BLaER1 (cell line): ENCODE data around the gene PLD1.

Source experiments
- H3K27ac ChIP-seq: shearing (Covaris generic); formaldehyde crosslinking; 2 replicates; pipeline ENCODE4 v1.8.1; 2022
- H3K27me3 ChIP-seq: shearing (Covaris generic); formaldehyde crosslinking; 2 replicates; pipeline ENCODE4 v1.8.1; 2022
- H3K36me3 ChIP-seq: shearing (Covaris generic); formaldehyde crosslinking; 2 replicates; pipeline ENCODE4 v1.8.1; 2022
- H3K4me1 ChIP-seq: shearing (Covaris generic); formaldehyde crosslinking; 2 replicates; pipeline ENCODE4 v1.8.1; 2022
- H3K4me2 ChIP-seq: shearing (Covaris generic); formaldehyde crosslinking; 2 replicates; pipeline ENCODE4 v1.8.1; 2022
- H3K4me3 ChIP-seq: shearing (Covaris generic); formaldehyde crosslinking; 2 replicates; pipeline ENCODE4 v1.8.1; 2022
- H3K9ac ChIP-seq: shearing (Covaris generic); formaldehyde crosslinking; 2 replicates; pipeline ENCODE4 v1.8.1; 2022
- H3K9me3 ChIP-seq: shearing (Covaris generic); formaldehyde crosslinking; 2 replicates; pipeline ENCODE4 v1.8.1; 2022
- H4K20me1 ChIP-seq: shearing (Covaris generic); formaldehyde crosslinking; 2 replicates; pipeline ENCODE4 v1.8.1; 2022
- Cebpa-rat ChIP-seq: shearing (Covaris generic); IDR thresholded peaks from 2 replicates; pipeline ENCODE4 v1.8.1; 2022

PLD1 gene

GRCh38 chr3:171768281-171768900 is 41.9 kb downstream of the PLD1 start:
- Histone ChIP-seq H4K20me1 (no peaks in the 10 kb centered on the region), H3K27me3 (no peaks in the 10 kb centered on the region), H3K9me3 (no peaks in the 10 kb centered on the region), H3K4me3 (no peak overlapping the region), H3K36me3 (no peaks in the 10 kb centered on the region), H3K9ac (no peak overlapping the region), H3K4me2 (no peak overlapping the region), H3K4me1 (peaks cover 11% of the 10 kb centered on the region), H3K27ac (no peak overlapping the region)
- TF ChIP-seq Cebpa-rat, result no peak

- H3K27me3 ChIP-seq, result no peaks in the 10 kb centered on the region
- H3K4me2 ChIP-seq, result no peak overlapping the region
These were observed 44.8 kb downstream of the PLD1 start for GRCh38 chr3:171765511-171765887.

GRCh38 chr3:171763392-171763791 is 46.9 kb downstream of the PLD1 start:
- no peaks in the 10 kb centered on the region for H3K4me1 ChIP-seq
- no peak for TF ChIP-seq Cebpa-rat
- no peak overlapping the region for H3K27ac ChIP-seq
- H3K36me3 ChIP-seq, result no peaks in the 10 kb centered on the region
- no peaks in the 10 kb centered on the region for H3K9me3 ChIP-seq
- no peaks in the 10 kb centered on the region for H3K27me3 ChIP-seq
- no peak overlapping the region for H3K9ac ChIP-seq
- H4K20me1 ChIP-seq, result no peaks in the 10 kb centered on the region
- no peak overlapping the region for H3K4me2 ChIP-seq
- no peak overlapping the region for H3K4me3 ChIP-seq

More at GRCh38 chr3:171765511-171765887, 44.8 kb downstream of the PLD1 start:
- no peaks in the 10 kb centered on the region for H3K36me3 ChIP-seq
- no peak overlapping the region for H3K9ac ChIP-seq
- no peak overlapping the region for H3K4me3 ChIP-seq
- no peak for TF ChIP-seq Cebpa-rat
- no peak overlapping the region for H3K27ac ChIP-seq
- no peaks in the 10 kb centered on the region for H3K9me3 ChIP-seq
- H3K4me1 ChIP-seq, result no peaks in the 10 kb centered on the region
- no peaks in the 10 kb centered on the region for H4K20me1 ChIP-seq

DNA sequence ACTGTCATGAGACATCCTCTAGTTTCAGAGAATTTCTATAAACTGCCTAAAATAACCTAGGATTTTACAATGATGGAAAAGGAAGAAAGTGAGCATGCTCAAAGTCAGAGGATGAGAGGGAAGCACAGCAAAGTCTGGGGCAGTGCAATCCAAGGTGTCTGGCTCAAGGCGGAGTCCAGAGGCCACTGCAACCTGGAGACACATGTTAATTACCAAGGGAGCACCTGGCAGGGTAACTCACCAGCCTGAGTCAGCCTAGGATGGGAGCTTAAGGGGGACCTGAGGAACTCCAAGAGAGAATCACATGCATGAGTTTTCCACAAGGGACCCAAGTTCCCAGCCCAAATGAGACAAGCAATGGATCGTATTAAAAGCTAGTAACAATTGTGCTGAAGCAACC is 49.8 kb downstream of the PLD1 start:
- Histone ChIP-seq H3K9me3 (no peaks in the 10 kb centered on the region), H3K27me3 (no peaks in the 10 kb centered on the region), H3K4me3 (no peak overlapping the region), H3K9ac (no peak overlapping the region), H3K36me3 (no peaks in the 10 kb centered on the region), H4K20me1 (no peaks in the 10 kb centered on the region), H3K4me2 (no peak overlapping the region), H3K27ac (no peak overlapping the region), H3K4me1 (no peaks in the 10 kb centered on the region)
- TF ChIP-seq Cebpa-rat, result no peak

- no peaks in the 10 kb centered on the region for H3K36me3 ChIP-seq
- H3K27ac ChIP-seq, result no peak overlapping the region
- H3K27me3 ChIP-seq, result no peaks in the 10 kb centered on the region
- H4K20me1 ChIP-seq, result no peaks in the 10 kb centered on the region
- H3K4me1 ChIP-seq, result no peaks in the 10 kb centered on the region
- H3K9me3 ChIP-seq, result no peaks in the 10 kb centered on the region
- H3K4me2 ChIP-seq, result no peak overlapping the region
- H3K9ac ChIP-seq, result no peak overlapping the region
- H3K4me3 ChIP-seq, result no peak overlapping the region
- TF ChIP-seq Cebpa-rat, result no peak
These were observed 52.2 kb downstream of the PLD1 start for GRCh38 chr3:171758109-171758508.

GRCh38 chr3:171757361-171758034 is 52.8 kb downstream of the PLD1 start:
- Histone ChIP-seq H3K36me3 (no peaks in the 10 kb centered on the region), H3K9me3 (no peaks in the 10 kb centered on the region), H3K9ac (no peak overlapping the region), H3K4me1 (no peaks in the 10 kb centered on the region), H4K20me1 (no peaks in the 10 kb centered on the region), H3K27me3 (no peaks in the 10 kb centered on the region), H3K4me3 (no peak overlapping the region), H3K4me2 (no peak overlapping the region), H3K27ac (no peak overlapping the region)
- TF ChIP-seq Cebpa-rat, result no peak

DNA sequence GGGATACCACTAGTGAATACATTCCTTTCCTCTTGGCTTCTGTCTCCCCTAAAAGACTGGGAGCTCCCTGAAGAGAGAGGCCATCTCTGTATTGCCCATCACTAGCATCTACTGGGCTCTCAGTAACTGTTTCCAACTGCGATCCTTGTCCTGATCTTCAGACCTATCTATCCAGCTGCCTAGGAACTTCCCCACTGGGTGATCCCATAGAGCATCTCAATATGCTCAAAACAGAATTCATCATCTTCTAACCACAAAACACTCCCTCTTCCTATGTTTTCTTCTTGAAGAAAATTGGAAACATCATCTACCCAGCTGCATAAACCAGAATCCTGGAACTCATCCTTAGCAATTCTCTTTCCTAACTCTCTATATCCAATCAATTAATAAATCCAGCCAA is 54.6 kb downstream of the PLD1 start:
- no peak overlapping the region for H3K4me2 ChIP-seq
- no peaks in the 10 kb centered on the region for H3K4me1 ChIP-seq
- H3K9me3 ChIP-seq, result no peaks in the 10 kb centered on the region
- no peak for TF ChIP-seq Cebpa-rat
- H3K4me3 ChIP-seq, result no peak overlapping the region
- no peak overlapping the region for H3K9ac ChIP-seq
- no peaks in the 10 kb centered on the region for H3K36me3 ChIP-seq
- H4K20me1 ChIP-seq, result no peaks in the 10 kb centered on the region
- no peaks in the 10 kb centered on the region for H3K27me3 ChIP-seq
- H3K27ac ChIP-seq, result no peak overlapping the region

DNA sequence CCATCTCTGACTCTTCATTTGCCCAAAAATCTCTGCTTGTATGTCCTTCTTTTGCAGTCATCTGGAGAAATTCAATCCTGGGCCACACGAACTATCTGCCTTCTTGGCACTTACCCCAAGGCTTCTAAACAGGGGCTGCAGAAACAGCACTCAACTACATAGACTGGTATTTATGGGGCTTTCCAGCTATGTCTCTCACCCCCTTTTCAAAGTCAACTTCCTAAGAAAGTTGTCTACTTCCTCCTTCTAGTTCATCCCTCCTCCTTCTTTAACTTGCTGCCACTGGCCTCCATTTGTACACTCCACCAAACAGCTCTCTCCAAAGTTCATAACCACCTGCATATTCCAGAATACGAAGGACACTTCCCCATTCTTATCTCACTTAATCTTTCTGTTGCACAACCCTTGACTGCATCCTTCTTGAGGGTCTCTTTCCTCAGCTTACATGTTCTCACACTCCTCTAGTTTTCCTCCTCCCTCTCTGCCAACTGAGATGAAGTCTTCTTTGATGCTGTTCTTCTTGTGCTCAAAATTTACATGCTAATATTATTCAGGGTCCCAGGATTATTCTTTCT is 55.2 kb downstream of the PLD1 start:
- Histone ChIP-seq H3K27me3 (no peaks in the 10 kb centered on the region), H3K4me2 (no peak overlapping the region), H3K9ac (no peak overlapping the region), H3K4me3 (no peak overlapping the region), H3K9me3 (no peaks in the 10 kb centered on the region), H3K27ac (no peak overlapping the region), H3K36me3 (no peaks in the 10 kb centered on the region), H3K4me1 (no peaks in the 10 kb centered on the region), H4K20me1 (no peaks in the 10 kb centered on the region)
- no peak for TF ChIP-seq Cebpa-rat

- Histone ChIP-seq H3K36me3 (no peaks in the 10 kb centered on the region), H3K9ac (no peak overlapping the region), H4K20me1 (no peaks in the 10 kb centered on the region), H3K4me1 (no peaks in the 10 kb centered on the region), H3K4me3 (no peak overlapping the region), H3K27ac (no peak overlapping the region), H3K4me2 (no peak overlapping the region), H3K27me3 (no peaks in the 10 kb centered on the region), H3K9me3 (no peaks in the 10 kb centered on the region)
- no peak for TF ChIP-seq Cebpa-rat
These were observed 56.4 kb downstream of the PLD1 start for GRCh38 chr3:171753665-171754408.

GRCh38 chr3:171753025-171753472 is 57.2 kb downstream of the PLD1 start:
- Histone ChIP-seq H4K20me1 (no peaks in the 10 kb centered on the region), H3K4me3 (no peak overlapping the region), H3K4me1 (no peaks in the 10 kb centered on the region), H3K36me3 (no peaks in the 10 kb centered on the region), H3K27me3 (no peaks in the 10 kb centered on the region), H3K9me3 (no peaks in the 10 kb centered on the region), H3K27ac (no peak overlapping the region), H3K9ac (no peak overlapping the region), H3K4me2 (no peak overlapping the region)
- TF ChIP-seq Cebpa-rat, result no peak
